Kidney (tissue), 14 donors: ENCODE data around the gene MED17. TPM values are rescaled to one million over a fixed set of nuclear protein-coding genes. Genes with fewer than 3 reads are reported as not detected.

Experiments
- DNase-seq, 5 donors: peaks; one replicate each; pipeline ENCODE4 v3.0.0-alpha.2; 2013 to 2020
- FAIRE-seq: peaks from 2 replicates; lab custom pipeline; 2012; peaks lifted over from hg19 to GRCh38; lab: Jason Lieb, UNC
- H3K27ac ChIP-seq, 2 donors: one replicate each; pipeline ENCODE4 v1.7.0; 2013; ENCODE audit warnings: low read depth in 2 of 2, low read length in 2 of 2, inconsistent platforms in 1 of 2
- H3K27me3 ChIP-seq: one replicate; pipeline ENCODE4 v1.7.1; 2013; ENCODE audit warnings: low read length, inconsistent platforms; ENCODE audit not compliant: control insufficient read depth, insufficient read depth
- H3K36me3 ChIP-seq, 3 donors: one replicate each; pipeline versions ENCODE4 v1.7.0 to v1.7.1; 2013; ENCODE audit warnings: low read length in 3 of 3, control low read depth in 1 of 3, inconsistent platforms in 1 of 3; ENCODE audit not compliant: insufficient read depth in 3 of 3, control insufficient read depth in 2 of 3
- H3K4me1 ChIP-seq, 3 donors: one replicate each; pipeline versions ENCODE4 v1.7.0 to v1.7.1; 2013; ENCODE audit warnings: low read length in 3 of 3, inconsistent platforms in 1 of 3, low read depth in 1 of 3; ENCODE audit not compliant: control insufficient read depth in 2 of 3, insufficient read depth in 2 of 3
- H3K4me3 ChIP-seq, 3 donors: one replicate each; pipeline versions ENCODE4 v1.7.0 to v1.8.1; 2013; ENCODE audit warnings: low read length in 3 of 3, control low read depth in 1 of 3, inconsistent platforms in 1 of 3
- H3K9ac ChIP-seq, 3 donors: one replicate each; pipeline versions ENCODE4 v1.7.0 to v1.7.1; 2013; ENCODE audit warnings: low read length in 3 of 3, control low read depth in 1 of 3, inconsistent platforms in 1 of 3
- H3K9me3 ChIP-seq, 3 donors: one replicate each; pipeline versions ENCODE4 v1.7.0 to v1.7.1; 2013; ENCODE audit warnings: low read length in 3 of 3, control low read depth in 1 of 3, inconsistent platforms in 1 of 3; ENCODE audit not compliant: control insufficient read depth in 2 of 3, insufficient read depth in 1 of 3
- intact Hi-C: fragments of 100-400 bp; cut with DNase I; formaldehyde crosslinking; loops from one replicate; pipeline ENCODE4 v1.11.1; 2022
- polyA plus RNA-seq: library from polyadenylated mRNA; stranded (reverse); fragments of 350-450 nt; fragmentation: Illumina TruSeq; extraction: RNeasy Lipid Tissue Mini Kit (QIAGEN cat#74804); gene quantifications from one replicate; pipeline ENCODE4 v1.2.3, GENCODE V29; 2014; ENCODE audit warnings: low read depth, low replicate concordance; ENCODE audit not compliant: insufficient read depth
- total RNA-seq: library from RNA; stranded (reverse); fragmentation: NEBNext Ultra II Directional; extraction: Animal tissue kit (Norgen Biotek cat#: 25700); gene quantifications from one replicate; pipeline ENCODE4 v1.2.1, GENCODE V29; 2021
- TF ChIP-seq, protein P1 (sequence below): IDR thresholded peaks from 3 replicates; pipeline ENCODE4 v1.5.1; 2012; ENCODE audit warnings: mild to moderate bottlenecking, moderate library complexity, borderline replicate concordance; ENCODE audit not compliant: insufficient read depth; ENCODE audit errors: extremely low read depth
- donor health status: control.
- donor health status: control.
- donor health status: control.
- donor health status: control.
- donor health status: control.
- donor health status: DM: yes; HTN: yes; CAD: no.
- donor health status: Normal renal cell carcinoma (clear cell type).

MED17 gene
- total and polyA plus RNA-seq, 2 donors from 2014 or later, result 11.7 to 35.4 TPM

- Histone ChIP-seq H3K27ac (no peak overlapping the region), H3K9ac (no peak overlapping the region), H3K9me3 (no peaks in the 10 kb centered on the region), H3K36me3 (peaks cover 15 to 73% (median 43%) of the 10 kb centered on the region in 3 donors), H3K4me1 (peaks cover 0 to 14% (median 9%) of the 10 kb centered on the region in 3 donors), H3K27me3 (no peaks in the 10 kb centered on the region), H3K4me3 (no peak overlapping the region)
- intact Hi-C loops, result loop anchor here (10.0 kb wide), 1 partner anchor 59 kb away; no protein-coding TSS in a partner anchor
- DNase-seq (no peak), FAIRE-seq (no peak)
- TF ChIP-seq, protein P1, sequence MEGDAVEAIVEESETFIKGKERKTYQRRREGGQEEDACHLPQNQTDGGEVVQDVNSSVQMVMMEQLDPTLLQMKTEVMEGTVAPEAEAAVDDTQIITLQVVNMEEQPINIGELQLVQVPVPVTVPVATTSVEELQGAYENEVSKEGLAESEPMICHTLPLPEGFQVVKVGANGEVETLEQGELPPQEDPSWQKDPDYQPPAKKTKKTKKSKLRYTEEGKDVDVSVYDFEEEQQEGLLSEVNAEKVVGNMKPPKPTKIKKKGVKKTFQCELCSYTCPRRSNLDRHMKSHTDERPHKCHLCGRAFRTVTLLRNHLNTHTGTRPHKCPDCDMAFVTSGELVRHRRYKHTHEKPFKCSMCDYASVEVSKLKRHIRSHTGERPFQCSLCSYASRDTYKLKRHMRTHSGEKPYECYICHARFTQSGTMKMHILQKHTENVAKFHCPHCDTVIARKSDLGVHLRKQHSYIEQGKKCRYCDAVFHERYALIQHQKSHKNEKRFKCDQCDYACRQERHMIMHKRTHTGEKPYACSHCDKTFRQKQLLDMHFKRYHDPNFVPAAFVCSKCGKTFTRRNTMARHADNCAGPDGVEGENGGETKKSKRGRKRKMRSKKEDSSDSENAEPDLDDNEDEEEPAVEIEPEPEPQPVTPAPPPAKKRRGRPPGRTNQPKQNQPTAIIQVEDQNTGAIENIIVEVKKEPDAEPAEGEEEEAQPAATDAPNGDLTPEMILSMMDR, result no peak
Measured at GRCh38 chr11:93735627-93736026, 48.5 kb upstream of the MED17 start.

GRCh38 chr11:93736129-93736528 is 48.0 kb upstream of the MED17 start:
- TF ChIP-seq, protein P1, result no peak
- FAIRE-seq, result no peak
- H3K4me1 ChIP-seq, result peaks cover 0 to 14% (median 9%) of the 10 kb centered on the region in 3 donors

GRCh38 chr11:93737904-93738612 is 46.0 kb upstream of the MED17 start:
- no peaks in the 10 kb centered on the region for H3K9me3 ChIP-seq
- no peaks in the 10 kb centered on the region for H3K27me3 ChIP-seq
- peaks cover 6 to 51% (median 28%) of the 10 kb centered on the region in 3 donors for H3K36me3 ChIP-seq
- DNase-seq, result no peak
- intact Hi-C loops, result loop anchor here (10.0 kb wide), 1 partner anchor 57 kb away; no protein-coding TSS in a partner anchor
- peaks cover 0 to 14% (median 9%) of the 10 kb centered on the region in 3 donors for H3K4me1 ChIP-seq
- peak overlapping the region in 1 of 3 donors; percentile 80 for H3K4me3 ChIP-seq
- no peak for FAIRE-seq
- no peak overlapping the region for H3K9ac ChIP-seq
- H3K27ac ChIP-seq, result no peak overlapping the region
- TF ChIP-seq, protein P1, result no peak

More at GRCh38 chr11:93736129-93736528, 48.0 kb upstream of the MED17 start:
- Histone ChIP-seq H3K27ac (no peak overlapping the region), H3K27me3 (no peaks in the 10 kb centered on the region), H3K4me3 (no peak overlapping the region), H3K36me3 (peaks cover 15 to 68% (median 41%) of the 10 kb centered on the region in 3 donors), H3K9me3 (no peaks in the 10 kb centered on the region), H3K9ac (no peak overlapping the region)
- no peak for DNase-seq
- intact Hi-C loops, result loop anchor here (10.0 kb wide), 1 partner anchor 59 kb away; no protein-coding TSS in a partner anchor
